Activated CD4-positive, alpha-beta T cell treated with anti-CD3 and anti-CD28 coated beads for 36 hours (primary cell): Measurements from ENCODE around the gene ERC2. TPM values are rescaled to one million over a fixed set of nuclear protein-coding genes. Genes with fewer than 3 reads are reported as not detected.

Experiments used
- ATAC-seq: fragments of 200-7000 bp; cut with Tn5 transposase; one replicate; pipeline ENCODE4 v1.10.0; 2021; ENCODE audit warnings: mild to moderate bottlenecking, moderate library complexity
- CTCF ChIA-PET: fragments of 350-600 bp; sonication (Branson Sonifier 250); formaldehyde crosslinking; loops from one replicate; lab custom pipeline; 2021; ENCODE audit warnings: antibody characterized with exemption; lab: Charles Lee
- POLR2A ChIA-PET: fragments of 350-600 bp; sonication (Branson Sonifier 250); formaldehyde crosslinking; loops from one replicate; lab custom pipeline; 2021; ENCODE audit warnings: antibody characterized with exemption, inconsistent platforms; lab: Charles Lee
- DNase-seq: peaks from one replicate; pipeline ENCODE4 v3.0.0-alpha.2; 2020
- H3K27ac Mint-ChIP-seq: one replicate; pipeline ENCODE4 v1.8.0; 2021; ENCODE audit warnings: mixed read lengths
- H3K27me3 Mint-ChIP-seq: one replicate; pipeline ENCODE4 v1.8.0; 2021; ENCODE audit warnings: mixed read lengths
- H3K36me3 Mint-ChIP-seq: one replicate; pipeline ENCODE4 v1.8.0; 2021; ENCODE audit warnings: low read depth, mixed read lengths
- H3K4me1 Mint-ChIP-seq: one replicate; pipeline ENCODE4 v1.8.0; 2021; ENCODE audit warnings: mixed read lengths
- H3K4me3 Mint-ChIP-seq: one replicate; pipeline ENCODE4 v1.8.0; 2021; ENCODE audit warnings: mild to moderate bottlenecking, moderate library complexity, mixed read lengths
- H3K9me3 Mint-ChIP-seq: one replicate; pipeline ENCODE4 v1.8.0; 2021; ENCODE audit warnings: low read depth, mixed read lengths
- intact Hi-C, 2 experiments: fragments of 100-400 bp; cut with DNase I in 1 of 2; cut with micrococcal nuclease in 1 of 2; formaldehyde crosslinking; loops; one replicate each; pipeline versions ENCODE4 v1.14.2 to v1.15.1; 2022 to 2024; cut with DNase I, micrococcal nuclease
- total RNA-seq, 2 experiments: library from RNA; stranded (reverse); gene quantifications; one replicate each; pipeline ENCODE4 v1.2.3, GENCODE V29; 2021

Gene ERC2
- total RNA-seq, 2 experiments from 2014 or later, result not detected

GRCh38 chr3:55574671-55575070 lies 893.6 kb downstream of the ERC2 start:
- Mint-ChIP-seq H3K4me3 (no peak overlapping the region), H3K27ac (no peak overlapping the region), H3K4me1 (peaks cover 2% of the 10 kb centered on the region), H3K27me3 (no peaks in the 10 kb centered on the region), H3K36me3 (no peaks in the 10 kb centered on the region), H3K9me3 (no peaks in the 10 kb centered on the region)
- POLR2A ChIA-PET, result no interaction called here
- intact Hi-C loops, result no loop called here
- CTCF ChIA-PET, result no interaction called here
- no peak for DNase-seq
- ATAC-seq, result no peak

- no peaks in the 10 kb centered on the region for H3K36me3 Mint-ChIP-seq
- intact Hi-C loops, result no loop called here
- ChIA-PET POLR2A (no interaction called here), CTCF (no interaction called here)
- H3K4me3 Mint-ChIP-seq, result no peak overlapping the region
- peaks cover 2% of the 10 kb centered on the region for H3K4me1 Mint-ChIP-seq
- no peak for DNase-seq
- H3K27ac Mint-ChIP-seq, result no peak overlapping the region
- no peaks in the 10 kb centered on the region for H3K9me3 Mint-ChIP-seq
- no peaks in the 10 kb centered on the region for H3K27me3 Mint-ChIP-seq
- ATAC-seq, result no peak
Observed at GRCh38 chr3:55572816-55573215, 895.5 kb downstream of the ERC2 start.

- H3K36me3 Mint-ChIP-seq, result no peaks in the 10 kb centered on the region
- no peak for ATAC-seq
- no peak overlapping the region for H3K27ac Mint-ChIP-seq
- H3K4me1 Mint-ChIP-seq, result peaks cover 2% of the 10 kb centered on the region
- no peaks in the 10 kb centered on the region for H3K9me3 Mint-ChIP-seq
- DNase-seq, result no peak
- intact Hi-C loops, result no loop called here
- ChIA-PET CTCF (no interaction called here), POLR2A (no interaction called here)
- H3K4me3 Mint-ChIP-seq, result no peak overlapping the region
- no peaks in the 10 kb centered on the region for H3K27me3 Mint-ChIP-seq
Observed at GRCh38 chr3:55571913-55572312, 896.4 kb downstream of the ERC2 start.

GRCh38 chr3:55571216-55571813 lies 897.0 kb downstream of the ERC2 start:
- no peak for ATAC-seq
- peaks cover 2% of the 10 kb centered on the region for H3K4me1 Mint-ChIP-seq
- no peaks in the 10 kb centered on the region for H3K36me3 Mint-ChIP-seq
- DNase-seq, result no peak
- no peak overlapping the region for H3K4me3 Mint-ChIP-seq
- no peaks in the 10 kb centered on the region for H3K27me3 Mint-ChIP-seq
- intact Hi-C loops, result no loop called here
- CTCF ChIA-PET, result interaction anchor here (0.5 kb wide), 1 partner anchor 255 kb away, joined by 3 read pairs; no protein-coding TSS in a partner anchor
- no peaks in the 10 kb centered on the region for H3K9me3 Mint-ChIP-seq
- POLR2A ChIA-PET, result no interaction called here
- H3K27ac Mint-ChIP-seq, result no peak overlapping the region

- CTCF ChIA-PET, result interaction anchor here (1.1 kb wide), 1 partner anchor 68 kb away, joined by 3 read pairs; no protein-coding TSS in a partner anchor
- Mint-ChIP-seq H3K4me3 (no peak overlapping the region), H3K9me3 (no peaks in the 10 kb centered on the region), H3K27ac (no peak overlapping the region), H3K4me1 (peaks cover 2% of the 10 kb centered on the region), H3K36me3 (no peaks in the 10 kb centered on the region), H3K27me3 (no peaks in the 10 kb centered on the region)
- DNase-seq, result no peak
- POLR2A ChIA-PET, result no interaction called here
- no peak for ATAC-seq
- intact Hi-C loops, result no loop called here
Observed at GRCh38 chr3:55570271-55570711, 898.0 kb downstream of the ERC2 start.

- no peaks in the 10 kb centered on the region for H3K27me3 Mint-ChIP-seq
- H3K36me3 Mint-ChIP-seq, result no peaks in the 10 kb centered on the region
- no peaks in the 10 kb centered on the region for H3K9me3 Mint-ChIP-seq
- intact Hi-C loops, result no loop called here
- peaks cover 2% of the 10 kb centered on the region for H3K4me1 Mint-ChIP-seq
- no peak overlapping the region for H3K4me3 Mint-ChIP-seq
- CTCF ChIA-PET, result interaction anchor here (1.1 kb wide), 1 partner anchor 67 kb away, joined by 3 read pairs; no protein-coding TSS in a partner anchor
- no peak for DNase-seq
- POLR2A ChIA-PET, result no interaction called here
- no peak for ATAC-seq
- no peak overlapping the region for H3K27ac Mint-ChIP-seq
Observed at GRCh38 chr3:55569033-55569599, 899.2 kb downstream of the ERC2 start.

GRCh38 chr3:55567615-55568014 lies 900.7 kb downstream of the ERC2 start:
- ChIA-PET POLR2A (no interaction called here), CTCF (interaction anchor here (0.8 kb wide), 1 partner anchor 552 kb away, joined by 3 read pairs; no protein-coding TSS in a partner anchor)
- no peak overlapping the region for H3K4me3 Mint-ChIP-seq
- DNase-seq (no peak), ATAC-seq (no peak)
- intact Hi-C loops, result no loop called here
- H3K9me3 Mint-ChIP-seq, result no peaks in the 10 kb centered on the region
- no peaks in the 10 kb centered on the region for H3K27me3 Mint-ChIP-seq
- H3K27ac Mint-ChIP-seq, result no peak overlapping the region
- H3K4me1 Mint-ChIP-seq, result peaks cover 2% of the 10 kb centered on the region
- H3K36me3 Mint-ChIP-seq, result no peaks in the 10 kb centered on the region

GRCh38 chr3:55567121-55567520 lies 901.1 kb downstream of the ERC2 start:
- ChIA-PET CTCF (no interaction called here), POLR2A (no interaction called here)
- Mint-ChIP-seq H3K9me3 (no peaks in the 10 kb centered on the region), H3K27me3 (no peaks in the 10 kb centered on the region), H3K27ac (no peak overlapping the region), H3K4me3 (no peak overlapping the region), H3K4me1 (peaks cover 2% of the 10 kb centered on the region), H3K36me3 (no peaks in the 10 kb centered on the region)
- ATAC-seq (no peak), DNase-seq (no peak)
- intact Hi-C loops, result no loop called here

- Mint-ChIP-seq H3K4me3 (no peak overlapping the region), H3K4me1 (no peaks in the 10 kb centered on the region), H3K27ac (no peak overlapping the region), H3K9me3 (no peaks in the 10 kb centered on the region), H3K36me3 (no peaks in the 10 kb centered on the region), H3K27me3 (no peaks in the 10 kb centered on the region)
- intact Hi-C loops, result no loop called here
- ATAC-seq (no peak), DNase-seq (no peak)
- ChIA-PET POLR2A (no interaction called here), CTCF (no interaction called here)
Observed at GRCh38 chr3:55565521-55565920, 902.7 kb downstream of the ERC2 start.

- POLR2A ChIA-PET, result no interaction called here
- ATAC-seq (no peak), DNase-seq (no peak)
- Mint-ChIP-seq H3K4me3 (no peak overlapping the region), H3K9me3 (no peaks in the 10 kb centered on the region), H3K27me3 (no peaks in the 10 kb centered on the region), H3K4me1 (no peaks in the 10 kb centered on the region), H3K36me3 (no peaks in the 10 kb centered on the region), H3K27ac (no peak overlapping the region)
- intact Hi-C loops, result no loop called here
- CTCF ChIA-PET, result no interaction called here
Observed at GRCh38 chr3:55564726-55565125, 903.5 kb downstream of the ERC2 start.

- Mint-ChIP-seq H3K9me3 (no peaks in the 10 kb centered on the region), H3K27me3 (no peaks in the 10 kb centered on the region), H3K27ac (no peak overlapping the region), H3K4me1 (no peaks in the 10 kb centered on the region), H3K4me3 (no peak overlapping the region), H3K36me3 (no peaks in the 10 kb centered on the region)
- CTCF ChIA-PET, result no interaction called here
- no peak for DNase-seq
- intact Hi-C loops, result no loop called here
- ATAC-seq, result no peak
- POLR2A ChIA-PET, result no interaction called here
Observed at GRCh38 chr3:55562700-55563099, 905.6 kb downstream of the ERC2 start.
